ENCODE results near the gene SRSF6.

DNA sequence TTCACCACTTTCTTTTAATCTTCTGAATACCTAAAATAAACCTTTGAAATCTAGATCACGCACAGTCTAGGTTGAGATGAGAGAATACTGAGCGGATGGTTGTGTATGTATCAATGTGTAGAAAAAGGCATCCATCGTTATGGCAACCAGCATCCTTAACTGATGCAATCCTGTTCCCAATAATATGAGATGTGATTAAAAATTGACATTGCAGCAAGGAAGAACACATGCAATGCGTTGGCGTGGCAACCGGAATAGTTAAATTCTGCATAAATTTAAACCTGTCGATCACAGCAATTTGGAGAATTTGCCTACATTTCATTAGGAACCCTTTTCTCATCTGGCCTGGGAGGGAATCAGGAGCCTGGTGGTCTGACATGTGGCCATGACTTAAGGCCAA is 48.5 kb downstream of the SRSF6 start:
- TF ChIP-seq POLR2AphosphoS5 (IDR thresholded peaks at IDR 0.05; ENCODE audit: borderline replicate concordance, low read depth, low read length): no peak
- no peak for TF ChIP-seq EZH2 (IDR thresholded peaks at IDR 0.05)
- TF ChIP-seq FOXP2 (optimal IDR thresholded peaks at IDR 0.05; ENCODE audit: control extremely low read depth, extremely low read length, insufficient read depth): no peak

Measured in SK-N-MC (cell line).